ENCODE data around the gene CRYAA. TPM values are rescaled to one million over a fixed set of nuclear protein-coding genes. Genes with fewer than 3 reads are reported as not detected.
"Not testable (repeated sequence)": the region's sequence is repeated elsewhere in the genome, so short reads cannot be mapped to it uniquely, and the experiment has no call there.

The CRYAA gene
- polyA plus RNA-seq (ENCODE audit: low read depth in 6 of 6), result not detected

DNA sequence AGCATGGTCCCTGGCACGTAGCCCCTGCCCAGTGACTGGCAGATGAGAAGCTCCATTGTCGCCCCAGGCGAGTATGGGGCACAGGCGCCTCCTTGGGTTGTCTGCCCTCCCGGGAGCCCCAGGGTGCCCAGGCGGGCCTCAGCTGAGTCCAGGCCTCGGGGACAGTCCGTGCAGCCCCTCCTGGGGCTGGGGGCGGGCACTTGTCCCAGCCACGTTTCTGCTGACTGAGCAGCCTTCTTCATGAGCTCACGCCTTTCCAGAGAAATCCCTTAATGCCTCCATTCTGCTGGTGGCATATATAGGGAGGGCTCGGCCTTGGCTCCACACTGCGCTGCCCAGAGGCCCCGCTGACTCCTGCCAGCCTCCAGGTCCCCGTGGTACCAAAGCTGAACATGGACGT, at the start of gene CRYAA:
CRYAA (plus strand) TSS at position 301 of the 400 bp plus-strand sequence; CDS start at position 393, 92 bp downstream.
- H3K9me3 Mint-ChIP-seq; H3K36me3 Mint-ChIP-seq; H3K4me1 Mint-ChIP-seq; ATAC-seq (ENCODE audit: low read depth in 2 of 2); H3K27ac Mint-ChIP-seq; DNase-seq; H3K27me3 Mint-ChIP-seq; H3K4me3 Mint-ChIP-seq: not testable (repeated sequence)

GRCh38 chr21:43130094-43130493, 38.7 kb upstream of the CRYAA start:
- H3K9me3 Mint-ChIP-seq; H3K27ac Mint-ChIP-seq; H3K4me3 Mint-ChIP-seq; H3K36me3 Mint-ChIP-seq; H3K4me1 Mint-ChIP-seq; H3K27me3 Mint-ChIP-seq; ATAC-seq (ENCODE audit: low read depth in 2 of 2); DNase-seq: not testable (repeated sequence)

- H3K27ac Mint-ChIP-seq; H3K9me3 Mint-ChIP-seq; H3K4me3 Mint-ChIP-seq; H3K4me1 Mint-ChIP-seq; H3K27me3 Mint-ChIP-seq; ATAC-seq (ENCODE audit: low read depth in 2 of 2); H3K36me3 Mint-ChIP-seq; DNase-seq: not testable (repeated sequence)
These were observed 34.3 kb upstream of the CRYAA start for GRCh38 chr21:43134520-43134919.

GRCh38 chr21:43138944-43139343, 29.9 kb upstream of the CRYAA start:
- H3K36me3 Mint-ChIP-seq, H3K9me3 Mint-ChIP-seq: not testable (repeated sequence)
- peak in 1 of 2 donors; percentile 53 for ATAC-seq (ENCODE audit: low read depth in 2 of 2)

GRCh38 chr21:43141407-43141806, 27.4 kb upstream of the CRYAA start:
- H3K4me3 Mint-ChIP-seq, H3K36me3 Mint-ChIP-seq: not testable (repeated sequence)

More at GRCh38 chr21:43138944-43139343, 29.9 kb upstream of the CRYAA start:
- not testable (repeated sequence) for H3K27me3 Mint-ChIP-seq, H3K4me1 Mint-ChIP-seq, H3K4me3 Mint-ChIP-seq, DNase-seq, H3K27ac Mint-ChIP-seq

GRCh38 chr21:43146637-43147036, 22.2 kb upstream of the CRYAA start:
- not testable (repeated sequence) for H3K4me3 Mint-ChIP-seq; H3K36me3 Mint-ChIP-seq; ATAC-seq (ENCODE audit: low read depth in 2 of 2)

More at GRCh38 chr21:43141407-43141806, 27.4 kb upstream of the CRYAA start:
- not testable (repeated sequence) for H3K27me3 Mint-ChIP-seq; H3K27ac Mint-ChIP-seq; DNase-seq; ATAC-seq (ENCODE audit: low read depth in 2 of 2); H3K9me3 Mint-ChIP-seq; H3K4me1 Mint-ChIP-seq

GRCh38 chr21:43147999-43148398, 20.8 kb upstream of the CRYAA start:
- ATAC-seq (ENCODE audit: low read depth in 2 of 2); H3K4me1 Mint-ChIP-seq; H3K27ac Mint-ChIP-seq: not testable (repeated sequence)

More at GRCh38 chr21:43146637-43147036, 22.2 kb upstream of the CRYAA start:
- H3K27ac Mint-ChIP-seq, DNase-seq, H3K4me1 Mint-ChIP-seq, H3K27me3 Mint-ChIP-seq, H3K9me3 Mint-ChIP-seq: not testable (repeated sequence)

DNA sequence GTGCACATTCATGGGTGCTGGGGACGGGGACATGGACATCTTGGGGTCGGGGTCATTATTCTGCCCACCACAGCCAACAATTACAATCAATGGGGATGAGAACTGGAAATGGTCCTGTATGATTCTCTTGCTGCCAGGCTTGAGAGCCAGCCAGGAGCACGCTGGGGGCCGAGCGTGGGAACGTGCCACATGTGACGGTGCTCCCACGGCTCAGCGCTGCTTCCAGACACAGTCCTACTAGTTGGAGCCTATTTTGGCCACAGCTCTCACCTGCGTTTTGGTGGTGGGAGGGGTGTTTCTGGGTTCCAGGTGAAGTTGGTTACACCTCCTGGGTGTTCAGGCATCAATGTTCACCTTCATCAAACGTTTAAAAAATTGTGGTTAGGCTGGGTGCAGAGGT, 19.5 kb upstream of the CRYAA start:
- not testable (repeated sequence) for H3K27ac Mint-ChIP-seq; H3K36me3 Mint-ChIP-seq; H3K27me3 Mint-ChIP-seq; ATAC-seq (ENCODE audit: low read depth in 2 of 2); H3K4me3 Mint-ChIP-seq; H3K9me3 Mint-ChIP-seq; DNase-seq; H3K4me1 Mint-ChIP-seq

More at GRCh38 chr21:43147999-43148398, 20.8 kb upstream of the CRYAA start:
- not testable (repeated sequence) for H3K9me3 Mint-ChIP-seq, H3K27me3 Mint-ChIP-seq, H3K36me3 Mint-ChIP-seq, H3K4me3 Mint-ChIP-seq, DNase-seq

DNA sequence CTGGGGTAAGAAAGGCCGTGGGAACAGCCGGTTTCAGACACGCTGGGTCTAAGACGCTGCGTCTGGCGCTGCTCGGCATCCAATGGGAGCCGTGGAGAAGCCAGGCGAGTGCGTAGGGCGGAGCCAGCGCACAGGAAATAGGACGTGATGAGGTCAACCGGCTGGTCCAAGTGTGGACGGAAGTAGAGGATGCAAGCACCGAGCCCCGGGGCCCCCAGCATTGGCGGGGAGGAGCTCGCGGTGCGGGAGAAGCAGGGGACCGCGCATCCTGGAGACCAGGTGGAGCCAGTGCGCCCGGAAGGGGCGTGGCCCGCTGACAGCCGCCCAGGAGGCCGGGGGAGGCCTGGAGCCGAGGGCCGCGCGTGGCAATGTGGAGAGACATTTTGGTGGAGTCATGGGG, 15.2 kb upstream of the CRYAA start:
- DNase-seq; H3K4me1 Mint-ChIP-seq; ATAC-seq (ENCODE audit: low read depth in 2 of 2); H3K27me3 Mint-ChIP-seq; H3K36me3 Mint-ChIP-seq; H3K27ac Mint-ChIP-seq; H3K9me3 Mint-ChIP-seq; H3K4me3 Mint-ChIP-seq: not testable (repeated sequence)

DNA sequence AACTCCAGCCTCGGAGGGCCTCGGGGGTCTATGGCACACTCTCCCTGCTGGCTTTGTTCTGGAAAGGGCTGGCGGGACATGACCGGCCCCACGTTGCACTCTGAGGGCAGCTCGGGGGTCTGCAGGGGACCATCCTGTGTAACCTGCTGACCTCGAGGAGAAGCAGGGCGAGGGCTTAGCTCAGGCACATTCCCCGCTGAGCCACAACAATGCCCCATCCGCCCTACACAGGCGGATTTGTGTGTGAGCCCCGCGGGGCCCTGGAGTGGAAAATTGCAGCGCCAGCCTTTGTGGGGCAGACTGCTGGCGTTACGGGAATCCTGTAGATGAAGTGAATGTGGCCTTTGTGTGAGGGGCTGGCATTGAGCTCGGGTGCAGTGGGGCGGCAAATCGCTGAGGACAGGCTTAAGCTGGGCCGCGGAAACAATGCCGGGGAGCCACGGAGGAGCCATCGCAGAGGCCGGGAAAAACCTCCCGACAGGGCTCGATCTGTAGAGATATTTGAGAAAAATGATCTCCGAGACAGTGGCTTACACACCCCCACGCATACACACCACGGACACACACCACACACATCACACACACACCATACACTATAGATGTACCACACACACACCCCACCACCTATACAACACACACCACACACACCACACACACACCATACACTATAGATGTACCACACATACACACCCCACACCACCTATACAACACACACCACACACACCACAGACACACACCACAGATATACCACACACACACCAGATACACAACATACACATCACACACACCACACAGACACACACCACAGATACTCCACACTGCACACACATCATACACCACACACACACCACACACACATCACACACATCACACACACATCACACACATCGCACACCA, 9.3 kb upstream of the CRYAA start:
- H3K27ac Mint-ChIP-seq; H3K4me3 Mint-ChIP-seq; H3K27me3 Mint-ChIP-seq; H3K9me3 Mint-ChIP-seq; H3K4me1 Mint-ChIP-seq; DNase-seq; ATAC-seq (ENCODE audit: low read depth in 2 of 2); H3K36me3 Mint-ChIP-seq: not testable (repeated sequence)

- not testable (repeated sequence) for H3K36me3 Mint-ChIP-seq; H3K27me3 Mint-ChIP-seq; H3K9me3 Mint-ChIP-seq; H3K27ac Mint-ChIP-seq; H3K4me3 Mint-ChIP-seq; DNase-seq; H3K4me1 Mint-ChIP-seq; ATAC-seq (ENCODE audit: low read depth in 2 of 2)
These were observed 6.7 kb upstream of the CRYAA start for GRCh38 chr21:43161826-43162707.

DNA sequence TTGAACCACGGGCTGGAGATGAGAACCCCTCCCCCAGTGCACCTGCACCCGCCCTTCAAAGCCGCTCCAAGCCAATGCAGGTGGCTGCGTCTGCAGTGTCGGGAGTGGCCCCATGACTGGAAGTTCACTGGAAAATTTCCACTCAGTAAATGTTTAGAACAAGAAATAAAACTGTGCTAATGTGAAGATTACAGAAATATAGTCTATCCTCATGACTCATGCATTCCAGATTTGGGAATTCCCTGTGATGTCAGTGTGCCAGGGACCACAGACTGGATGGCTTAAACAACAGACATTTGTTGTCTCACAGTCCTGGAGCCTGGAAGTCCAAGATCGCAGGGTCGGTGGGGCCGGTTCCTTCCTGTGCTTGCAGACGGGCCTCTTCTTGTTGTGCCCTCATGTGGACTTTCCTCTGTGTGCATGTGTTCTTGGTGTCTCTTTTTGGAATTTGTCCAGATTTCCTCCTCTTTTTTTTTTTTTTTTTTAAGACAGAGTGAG, 6.1 kb upstream of the CRYAA start:
- not testable (repeated sequence) for H3K4me3 Mint-ChIP-seq; H3K36me3 Mint-ChIP-seq; H3K27ac Mint-ChIP-seq; H3K9me3 Mint-ChIP-seq; H3K27me3 Mint-ChIP-seq; ATAC-seq (ENCODE audit: low read depth in 2 of 2); H3K4me1 Mint-ChIP-seq; DNase-seq

DNA sequence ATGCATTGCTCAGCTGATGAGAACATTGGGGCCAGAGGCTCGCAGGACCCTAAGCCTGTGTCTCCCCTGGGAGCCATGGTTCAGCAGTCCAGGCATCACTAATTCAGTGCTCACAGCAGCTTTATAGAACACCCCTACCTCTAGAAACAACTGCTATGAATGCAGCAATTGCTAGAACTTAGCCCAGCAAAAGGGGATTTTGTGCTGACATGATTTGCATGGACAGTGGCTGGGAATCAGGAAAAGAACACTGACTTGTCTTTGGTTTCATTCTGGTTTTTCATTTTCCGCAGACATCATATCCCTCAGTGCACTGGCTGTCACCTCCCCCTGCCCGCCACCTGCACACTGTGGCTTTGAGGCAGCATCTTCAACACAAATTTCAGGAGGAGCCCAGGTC, 4.0 kb upstream of the CRYAA start:
- H3K4me3 Mint-ChIP-seq; DNase-seq; H3K36me3 Mint-ChIP-seq; H3K27ac Mint-ChIP-seq; H3K4me1 Mint-ChIP-seq; H3K9me3 Mint-ChIP-seq; ATAC-seq (ENCODE audit: low read depth in 2 of 2); H3K27me3 Mint-ChIP-seq: not testable (repeated sequence)

Data from naive B cell (primary cell).